Measurements from ENCODE around the gene SNAI3.

DNA sequence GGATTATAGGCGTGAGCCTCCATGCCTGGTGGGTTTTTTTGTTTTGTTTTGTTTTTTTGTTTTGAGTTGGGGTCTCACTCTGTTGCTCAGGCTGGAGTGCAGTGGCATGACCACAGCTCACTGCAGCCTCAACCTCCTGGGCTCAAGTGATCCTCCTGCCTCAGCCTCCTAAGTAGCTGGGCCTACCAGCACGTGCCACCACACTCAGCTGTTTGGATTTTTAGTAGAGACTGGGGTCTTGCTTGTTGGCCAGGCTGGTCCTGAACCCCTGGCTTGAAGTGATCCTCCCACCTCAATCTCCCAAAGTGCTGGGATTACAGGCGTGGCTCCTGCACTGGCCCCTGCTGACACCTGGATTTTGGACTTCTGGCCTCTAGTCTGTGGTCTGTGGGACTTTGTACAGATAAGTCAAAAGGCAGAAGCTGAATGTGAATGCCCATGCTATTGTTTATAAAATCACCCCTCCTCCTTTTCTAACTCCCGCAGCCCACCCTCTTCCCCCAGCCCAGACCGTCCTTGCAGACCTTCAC lies 5.7 kb downstream of the SNAI3 start:
- TF ChIP-seq, protein P1, sequence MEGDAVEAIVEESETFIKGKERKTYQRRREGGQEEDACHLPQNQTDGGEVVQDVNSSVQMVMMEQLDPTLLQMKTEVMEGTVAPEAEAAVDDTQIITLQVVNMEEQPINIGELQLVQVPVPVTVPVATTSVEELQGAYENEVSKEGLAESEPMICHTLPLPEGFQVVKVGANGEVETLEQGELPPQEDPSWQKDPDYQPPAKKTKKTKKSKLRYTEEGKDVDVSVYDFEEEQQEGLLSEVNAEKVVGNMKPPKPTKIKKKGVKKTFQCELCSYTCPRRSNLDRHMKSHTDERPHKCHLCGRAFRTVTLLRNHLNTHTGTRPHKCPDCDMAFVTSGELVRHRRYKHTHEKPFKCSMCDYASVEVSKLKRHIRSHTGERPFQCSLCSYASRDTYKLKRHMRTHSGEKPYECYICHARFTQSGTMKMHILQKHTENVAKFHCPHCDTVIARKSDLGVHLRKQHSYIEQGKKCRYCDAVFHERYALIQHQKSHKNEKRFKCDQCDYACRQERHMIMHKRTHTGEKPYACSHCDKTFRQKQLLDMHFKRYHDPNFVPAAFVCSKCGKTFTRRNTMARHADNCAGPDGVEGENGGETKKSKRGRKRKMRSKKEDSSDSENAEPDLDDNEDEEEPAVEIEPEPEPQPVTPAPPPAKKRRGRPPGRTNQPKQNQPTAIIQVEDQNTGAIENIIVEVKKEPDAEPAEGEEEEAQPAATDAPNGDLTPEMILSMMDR (IDR thresholded peaks at IDR 0.05), result no peak
- no peak for TF ChIP-seq ZFX (IDR thresholded peaks at IDR 0.05; ENCODE audit: borderline replicate concordance)

Measured in 22Rv1 (cell line).